KMS-11 (cell line): ENCODE measurements around the gene TOLLIP.

Source experiments
- H2AFZ ChIP-seq: fragments of 200-600 bp; sonication (generic); 2 replicates; pipeline ENCODE4 v1.6.1; 2016; ENCODE audit warnings: antibody characterized with exemption, mixed run types, low read depth
- H3K27ac ChIP-seq: fragments of 200-600 bp; sonication (generic); 2 replicates; pipeline ENCODE4 v1.6.1; 2016; ENCODE audit warnings: mild to moderate bottlenecking, mixed run types
- H3K27me3 ChIP-seq: fragments of 200-600 bp; sonication (generic); 2 replicates; pipeline ENCODE4 v1.6.1; 2017; ENCODE audit warnings: mild to moderate bottlenecking, low read depth, mixed run types, moderate library complexity; ENCODE audit not compliant: insufficient read depth
- H3K36me3 ChIP-seq: fragments of 200-600 bp; sonication (generic); 2 replicates; pipeline ENCODE4 v1.6.1; 2017; ENCODE audit warnings: mild to moderate bottlenecking, mixed run types; ENCODE audit not compliant: insufficient read depth
- H3K4me1 ChIP-seq: fragments of 200-600 bp; sonication (generic); 2 replicates; pipeline ENCODE4 v1.6.1; 2016; ENCODE audit warnings: mild to moderate bottlenecking, low read depth, mixed run types; ENCODE audit not compliant: poor library complexity, severe bottlenecking
- H3K4me2 ChIP-seq: fragments of 200-600 bp; sonication (generic); 2 replicates; pipeline ENCODE4 v1.7.0; 2016; ENCODE audit warnings: mild to moderate bottlenecking, mixed run types
- H3K4me3 ChIP-seq: fragments of 200-600 bp; sonication (generic); IDR thresholded peaks from 2 replicates; pipeline ENCODE4 v1.6.1; 2017; ENCODE audit warnings: low read depth, low read length, mixed read lengths; ENCODE audit not compliant: insufficient read depth
- H3K79me2 ChIP-seq: fragments of 200-600 bp; sonication (generic); 2 replicates; pipeline ENCODE4 v1.6.1; 2016; ENCODE audit warnings: low read depth, mixed run types; ENCODE audit not compliant: insufficient read depth
- H3K9ac ChIP-seq: fragments of 200-600 bp; sonication (generic); 2 replicates; pipeline ENCODE4 v1.6.1; 2016; ENCODE audit warnings: mild to moderate bottlenecking, mixed run types
- H4K20me1 ChIP-seq: fragments of 200-600 bp; sonication (generic); 2 replicates; pipeline ENCODE4 v1.6.1; 2016; ENCODE audit warnings: mild to moderate bottlenecking, mixed run types; ENCODE audit not compliant: insufficient read depth
- TF ChIP-seq, protein P1 (sequence below): fragments of 200-600 bp; sonication (generic); conservative IDR thresholded peaks from 2 replicates; pipeline ENCODE4 v1.6.1; 2017; ENCODE audit warnings: low read depth, mild to moderate bottlenecking, antibody characterized with exemption, low read length, moderate library complexity, mixed read lengths

Gene TOLLIP

DNA sequence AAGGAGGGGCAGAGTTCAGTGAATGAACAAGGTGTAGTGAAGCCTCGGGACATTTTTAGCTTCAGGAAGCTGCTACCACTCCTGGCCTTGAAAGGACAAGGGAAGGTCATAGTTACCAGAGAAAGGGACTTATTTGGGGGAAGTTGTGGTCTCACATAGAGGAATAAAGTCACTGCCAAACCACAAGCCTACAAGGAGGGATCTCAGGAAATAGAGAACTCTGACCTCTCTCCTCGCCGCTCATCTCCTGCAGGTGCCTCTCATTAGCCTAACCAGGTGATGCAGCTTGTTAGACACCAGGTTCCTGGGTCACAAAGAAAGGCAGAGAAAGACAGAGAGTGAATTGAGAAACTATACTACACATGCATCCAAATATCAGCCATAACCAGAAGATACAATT is 14.3 kb upstream of the TOLLIP start:
- peaks cover 6% of the 10 kb centered on the region for H3K4me1 ChIP-seq
- no peaks in the 10 kb centered on the region for H4K20me1 ChIP-seq
- H3K27ac ChIP-seq: no peak overlapping the region
- no peaks in the 10 kb centered on the region for H3K79me2 ChIP-seq
- no peaks in the 10 kb centered on the region for H3K27me3 ChIP-seq
- H2AFZ ChIP-seq: no peak overlapping the region
- no peak overlapping the region for H3K4me3 ChIP-seq
- no peak overlapping the region for H3K4me2 ChIP-seq
- no peaks in the 10 kb centered on the region for H3K36me3 ChIP-seq
- no peak overlapping the region for H3K9ac ChIP-seq
- TF ChIP-seq, protein P1, sequence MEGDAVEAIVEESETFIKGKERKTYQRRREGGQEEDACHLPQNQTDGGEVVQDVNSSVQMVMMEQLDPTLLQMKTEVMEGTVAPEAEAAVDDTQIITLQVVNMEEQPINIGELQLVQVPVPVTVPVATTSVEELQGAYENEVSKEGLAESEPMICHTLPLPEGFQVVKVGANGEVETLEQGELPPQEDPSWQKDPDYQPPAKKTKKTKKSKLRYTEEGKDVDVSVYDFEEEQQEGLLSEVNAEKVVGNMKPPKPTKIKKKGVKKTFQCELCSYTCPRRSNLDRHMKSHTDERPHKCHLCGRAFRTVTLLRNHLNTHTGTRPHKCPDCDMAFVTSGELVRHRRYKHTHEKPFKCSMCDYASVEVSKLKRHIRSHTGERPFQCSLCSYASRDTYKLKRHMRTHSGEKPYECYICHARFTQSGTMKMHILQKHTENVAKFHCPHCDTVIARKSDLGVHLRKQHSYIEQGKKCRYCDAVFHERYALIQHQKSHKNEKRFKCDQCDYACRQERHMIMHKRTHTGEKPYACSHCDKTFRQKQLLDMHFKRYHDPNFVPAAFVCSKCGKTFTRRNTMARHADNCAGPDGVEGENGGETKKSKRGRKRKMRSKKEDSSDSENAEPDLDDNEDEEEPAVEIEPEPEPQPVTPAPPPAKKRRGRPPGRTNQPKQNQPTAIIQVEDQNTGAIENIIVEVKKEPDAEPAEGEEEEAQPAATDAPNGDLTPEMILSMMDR: no peak

DNA sequence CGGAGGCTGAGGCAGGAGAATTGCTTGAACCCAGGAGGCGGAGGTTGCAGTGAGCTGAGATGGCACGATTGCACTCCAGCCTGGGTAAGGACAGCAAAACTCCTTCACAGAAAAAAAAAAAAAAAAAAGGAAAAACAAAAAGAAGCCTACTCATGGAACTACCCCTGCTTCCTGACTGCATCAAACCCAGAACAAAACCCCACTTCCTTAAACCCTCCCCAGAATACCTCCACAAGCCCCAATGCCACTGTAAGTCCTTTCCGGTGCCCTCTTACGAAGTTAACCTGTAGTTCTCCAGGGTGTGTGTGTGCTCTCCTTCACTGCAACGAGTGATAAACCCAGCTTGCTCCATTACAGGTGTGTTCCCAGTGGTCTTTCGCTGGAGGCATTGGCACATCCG is 8.6 kb upstream of the TOLLIP start:
- no peaks in the 10 kb centered on the region for H3K4me1 ChIP-seq
- H3K36me3 ChIP-seq: no peaks in the 10 kb centered on the region
- H3K4me2 ChIP-seq: no peak overlapping the region
- H3K27me3 ChIP-seq: no peaks in the 10 kb centered on the region; the same call in 1 of the 2 replicates
- no peak overlapping the region for H3K27ac ChIP-seq
- H4K20me1 ChIP-seq: no peaks in the 10 kb centered on the region
- H3K9ac ChIP-seq: no peak overlapping the region
- H3K79me2 ChIP-seq: no peaks in the 10 kb centered on the region
- H2AFZ ChIP-seq: no peak overlapping the region
- TF ChIP-seq, protein P1: no peak
- H3K4me3 ChIP-seq: no peak overlapping the region

DNA sequence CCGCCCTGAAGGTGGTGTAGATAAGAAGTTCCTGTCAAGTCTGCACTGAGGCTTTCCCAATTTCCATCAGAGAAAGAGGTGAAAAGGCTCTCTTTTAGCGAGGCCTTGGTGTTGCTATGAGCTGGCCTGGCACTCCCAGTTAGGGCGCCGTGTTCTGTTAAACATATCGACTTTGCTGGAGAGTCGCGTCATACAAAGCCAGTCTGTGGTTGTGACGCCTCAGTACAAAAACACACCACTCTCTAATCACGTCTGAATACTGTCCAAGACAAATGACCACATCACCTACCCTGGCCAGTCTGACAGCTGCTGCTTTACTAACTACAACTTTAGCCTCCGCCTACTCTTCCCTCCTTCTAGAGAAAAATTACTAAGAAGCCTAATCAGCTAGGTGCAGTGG is 8.0 kb upstream of the TOLLIP start:
- Histone ChIP-seq H3K36me3 (no peaks in the 10 kb centered on the region), H3K4me2 (no peak overlapping the region), H2AFZ (no peak overlapping the region), H3K4me1 (no peaks in the 10 kb centered on the region), H3K9ac (no peak overlapping the region), H3K27ac (no peak overlapping the region), H3K27me3 (no peaks in the 10 kb centered on the region; the same call in 1 of the 2 replicates), H4K20me1 (no peaks in the 10 kb centered on the region), H3K79me2 (no peaks in the 10 kb centered on the region), H3K4me3 (no peak overlapping the region)
- TF ChIP-seq, protein P1: no peak

DNA sequence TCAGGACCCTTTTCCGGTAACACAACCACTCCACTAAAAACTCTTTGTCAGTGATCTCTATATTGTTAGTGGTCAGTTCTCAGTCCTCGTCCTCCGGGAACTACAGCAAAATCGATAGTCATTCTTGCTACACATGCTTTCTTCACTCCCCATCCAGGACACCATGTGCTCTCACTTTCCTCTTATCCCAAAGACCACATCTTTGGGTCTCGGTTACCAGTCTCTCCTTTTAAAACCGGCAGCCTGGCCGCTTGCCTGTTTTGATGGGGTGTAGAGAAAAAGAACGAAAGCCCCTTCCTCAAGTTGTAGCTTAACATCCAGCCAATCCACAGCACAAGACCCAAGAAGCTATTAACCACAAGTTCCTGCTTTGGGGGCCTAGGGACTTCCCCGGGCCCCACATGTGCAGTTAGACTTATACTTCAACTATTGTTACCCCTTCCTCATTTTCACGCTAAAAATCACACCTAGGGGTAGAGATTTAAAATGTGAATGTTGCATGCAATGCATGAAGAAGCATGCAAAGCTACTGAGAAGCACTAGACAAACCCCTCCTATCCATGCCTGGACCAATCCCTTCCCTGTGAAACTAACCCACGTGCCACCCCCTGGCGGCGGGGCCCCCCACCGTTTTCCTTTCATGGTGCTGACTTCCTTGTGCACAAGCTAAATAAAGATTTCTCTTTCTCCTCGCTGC is 1.5 kb upstream of the TOLLIP start:
- Histone ChIP-seq H3K4me2 (peak overlapping the region; percentile 81; the same call in 1 of the 2 replicates), H3K4me3 (no peak overlapping the region), H3K36me3 (no peaks in the 10 kb centered on the region), H4K20me1 (no peaks in the 10 kb centered on the region), H3K79me2 (no peaks in the 10 kb centered on the region), H3K9ac (no peak overlapping the region), H3K27me3 (no peaks in the 10 kb centered on the region; the same call in 1 of the 2 replicates), H3K4me1 (peaks cover 9% of the 10 kb centered on the region), H2AFZ (no peak overlapping the region), H3K27ac (no peak overlapping the region)
- TF ChIP-seq, protein P1: no peak
